NCI-H2171 (cell line): ENCODE measurements around the gene PDE7B.

Source experiments
- DNase-seq: peaks from one replicate; lab custom pipeline; 2025; lab: John Stamatoyannopoulos, UW

The PDE7B gene

GRCh38 chr6:136153707-136154375 is 302.3 kb downstream of the PDE7B start:
- no peak for DNase-seq

DNA sequence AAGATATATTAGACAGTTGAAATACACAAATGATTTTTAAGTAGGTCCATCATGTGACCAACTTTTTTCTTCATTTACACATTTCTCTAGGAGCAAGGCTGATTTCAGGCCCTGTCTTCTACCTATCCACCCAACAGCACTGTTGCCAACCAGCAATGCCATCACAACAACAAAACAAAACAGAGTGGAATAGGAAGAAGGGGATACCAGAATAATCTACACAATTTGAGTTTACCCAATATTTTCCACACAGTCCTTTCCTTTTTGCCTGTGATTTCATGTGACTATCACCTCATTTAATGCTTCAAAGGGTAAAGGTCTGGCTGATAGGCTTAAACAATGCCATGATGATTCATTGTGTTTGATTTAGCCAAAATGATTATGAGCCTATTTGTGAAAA is 303.7 kb downstream of the PDE7B start:
- DNase-seq, result no peak

GRCh38 chr6:136157743-136158142 is 306.2 kb downstream of the PDE7B start:
- DNase-seq, result no peak

DNA sequence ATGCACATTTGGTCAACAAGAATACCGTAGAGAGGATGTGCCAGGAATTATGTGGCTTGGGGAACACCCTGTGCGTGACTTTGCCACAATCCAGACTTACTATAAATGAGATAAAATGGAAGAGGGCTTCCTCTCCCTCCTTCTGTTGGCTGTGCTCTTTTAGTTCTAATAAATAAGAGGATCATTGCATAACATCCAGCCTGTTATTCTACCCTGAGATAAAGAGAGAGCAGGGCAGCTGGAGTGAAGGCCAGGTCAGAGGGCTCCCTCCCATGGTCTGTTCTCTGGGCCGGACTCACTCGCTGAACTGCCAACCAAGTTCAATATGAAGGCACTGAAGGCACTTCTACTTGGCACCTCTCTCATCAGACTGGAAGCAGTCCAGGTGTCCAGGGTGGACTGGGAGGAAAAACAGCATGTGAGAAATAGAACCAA is 306.9 kb downstream of the PDE7B start:
- DNase-seq, result no peak

- DNase-seq, result no peak
Observed at GRCh38 chr6:136158971-136159370, 307.5 kb downstream of the PDE7B start.

- DNase-seq, result no peak
Observed at GRCh38 chr6:136160250-136160649, 308.7 kb downstream of the PDE7B start.

GRCh38 chr6:136161950-136162349 is 310.4 kb downstream of the PDE7B start:
- DNase-seq, result no peak

GRCh38 chr6:136163260-136163659 is 311.8 kb downstream of the PDE7B start:
- DNase-seq, result no peak

DNA sequence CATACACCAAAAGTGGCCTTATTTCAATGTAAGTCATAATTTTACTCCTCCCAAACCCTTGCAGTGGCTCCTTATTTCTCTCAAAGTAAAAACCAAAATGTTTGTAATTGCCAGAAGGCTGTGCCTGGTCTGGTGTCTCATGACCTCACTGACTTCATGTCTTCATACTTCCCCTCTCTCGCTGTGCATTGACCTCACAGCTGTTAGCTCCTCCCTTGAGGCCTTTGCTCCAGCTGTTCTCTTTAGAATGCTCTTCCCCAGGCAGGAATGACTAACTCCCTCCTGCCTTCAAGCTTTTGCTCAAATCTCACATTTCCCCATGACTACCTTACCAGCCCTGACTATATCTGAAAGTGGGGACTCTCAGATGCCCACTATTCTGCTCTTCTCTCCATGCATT is 315.3 kb downstream of the PDE7B start:
- no peak for DNase-seq

DNA sequence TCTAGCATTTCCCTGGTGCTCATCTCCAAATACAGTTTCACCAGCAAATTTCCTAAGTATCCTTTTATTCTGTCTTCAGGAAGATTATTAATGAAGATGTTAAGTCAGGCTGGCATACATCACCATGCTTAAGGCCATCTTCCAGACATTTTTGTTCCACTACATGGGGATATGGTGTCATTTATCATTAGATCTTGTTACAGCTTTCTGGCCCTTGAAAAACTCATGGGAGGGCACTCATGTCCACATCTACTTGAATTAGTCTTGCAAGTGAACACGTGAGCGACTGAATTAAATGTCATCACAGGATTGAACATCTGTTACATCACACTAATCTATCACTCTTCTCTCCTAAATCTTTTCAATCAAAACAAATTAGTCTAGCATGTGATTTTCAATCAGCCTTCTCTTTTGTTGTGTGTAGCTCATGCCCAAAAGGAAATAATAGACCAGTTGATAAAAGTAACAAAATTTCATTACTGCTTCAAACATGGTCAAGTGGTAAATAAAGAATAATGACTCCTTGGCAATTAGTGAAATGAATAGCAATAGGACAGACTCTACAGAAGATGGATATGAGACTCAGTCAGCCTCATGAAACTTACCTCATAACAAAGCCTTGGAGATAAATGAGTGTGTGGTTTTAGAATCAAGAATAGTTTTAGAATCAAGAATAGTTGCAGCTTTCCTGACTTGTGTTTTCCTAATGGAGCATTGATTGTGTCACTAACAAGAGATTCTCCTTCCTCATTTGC is 318.1 kb downstream of the PDE7B start:
- no peak for DNase-seq

DNA sequence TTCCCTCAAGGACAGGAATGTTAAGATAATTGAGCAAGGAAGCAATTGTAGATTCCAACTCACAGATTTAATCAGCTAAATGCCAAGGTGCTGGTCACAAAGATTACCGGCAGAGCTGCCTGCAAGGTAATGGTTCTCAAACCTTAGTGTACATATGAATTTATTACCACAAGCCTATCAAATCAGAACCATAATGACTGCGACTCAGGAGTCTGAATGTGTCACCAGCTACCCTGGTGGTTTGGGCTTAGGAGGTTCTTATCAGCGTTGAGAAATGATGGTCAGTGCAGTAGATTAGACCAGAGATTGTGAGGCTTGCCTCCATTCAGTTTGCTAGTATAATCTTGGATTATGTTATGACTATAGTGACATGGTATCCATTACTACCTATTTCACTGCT is 319.7 kb downstream of the PDE7B start:
- DNase-seq, result no peak

DNA sequence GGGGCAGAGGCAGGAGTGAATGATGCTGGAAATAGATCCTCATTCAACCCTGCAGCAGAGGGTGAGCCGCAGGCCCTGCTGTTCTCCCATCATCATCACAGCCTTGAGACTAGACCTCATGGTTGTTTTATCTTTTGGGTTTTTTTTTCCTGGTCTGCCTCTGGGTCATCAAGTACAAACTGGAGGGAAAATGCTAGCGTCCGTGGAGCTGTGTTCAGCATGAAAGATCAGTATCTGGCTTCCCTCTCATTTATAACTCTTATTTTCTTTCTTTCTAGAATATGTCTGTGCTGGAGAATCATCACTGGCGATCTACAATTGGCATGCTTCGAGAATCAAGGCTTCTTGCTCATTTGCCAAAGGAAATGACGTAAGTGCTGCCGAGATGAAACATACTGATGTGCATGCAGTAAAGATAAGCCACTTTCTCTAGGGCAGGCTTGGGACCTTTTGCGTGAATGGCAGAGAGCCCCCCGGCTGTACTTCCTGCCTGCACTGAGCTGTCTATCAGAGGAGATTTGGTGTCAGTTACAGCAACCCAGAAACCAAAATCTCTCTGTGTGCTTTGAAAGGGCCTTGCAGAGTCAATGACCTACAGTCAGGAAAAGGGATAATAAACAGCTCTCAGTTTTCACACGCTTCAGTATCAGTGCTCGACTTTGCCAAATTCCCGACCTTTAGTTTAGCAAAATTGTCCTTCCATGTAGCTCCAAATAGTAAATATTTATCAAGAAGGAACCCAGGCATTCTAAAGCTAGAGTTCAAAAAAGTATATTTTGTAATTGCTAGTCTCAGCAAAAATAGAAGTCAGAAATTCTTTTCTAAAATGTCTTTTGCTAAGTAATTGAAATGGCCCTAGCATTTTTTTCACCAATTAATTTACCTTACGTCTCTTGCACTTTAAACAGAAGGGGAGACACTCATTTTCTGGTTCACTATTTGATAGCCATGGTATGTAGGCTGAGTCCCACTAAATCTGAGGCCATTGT is 322.3 kb downstream of the PDE7B start:
- no peak for DNase-seq

- DNase-seq, result no peak
Observed at GRCh38 chr6:136174510-136174909, 323.0 kb downstream of the PDE7B start.

- DNase-seq, result no peak
Observed at GRCh38 chr6:136175873-136176272, 324.4 kb downstream of the PDE7B start.

DNA sequence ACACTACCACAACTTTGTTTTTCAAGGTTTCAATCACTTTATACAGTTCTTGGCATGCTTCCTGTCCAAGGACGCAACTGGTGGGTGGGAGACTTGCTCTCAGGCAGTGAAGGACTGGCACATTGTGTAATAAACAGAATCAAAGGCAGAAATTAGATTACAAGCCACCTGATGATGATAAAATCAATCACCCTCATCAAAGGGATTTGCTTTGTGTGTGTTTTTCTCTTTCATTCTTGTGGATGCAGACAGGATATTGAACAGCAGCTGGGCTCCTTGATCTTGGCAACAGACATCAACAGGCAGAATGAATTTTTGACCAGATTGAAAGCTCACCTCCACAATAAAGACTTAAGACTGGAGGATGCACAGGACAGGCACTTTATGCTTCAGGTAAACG is 327.2 kb downstream of the PDE7B start:
- no peak for DNase-seq

- no peak for DNase-seq
Observed at GRCh38 chr6:136180704-136181511, 329.4 kb downstream of the PDE7B start.

DNA sequence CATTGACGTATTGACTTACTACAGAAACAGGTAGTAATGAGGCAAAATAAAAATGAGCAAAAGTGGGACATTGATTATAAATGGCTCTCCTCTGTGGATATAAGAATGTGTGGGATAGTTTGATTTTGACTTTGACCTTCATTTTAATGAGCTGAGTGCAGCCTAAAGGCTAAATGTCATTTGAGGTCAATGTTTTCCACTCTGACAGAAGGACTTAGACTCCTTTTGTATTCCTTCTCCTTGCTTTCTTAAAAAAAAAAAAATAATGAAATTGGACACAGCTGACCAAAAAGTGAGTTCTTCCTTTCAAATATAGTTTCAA is 330.0 kb downstream of the PDE7B start:
- no peak for DNase-seq

DNA sequence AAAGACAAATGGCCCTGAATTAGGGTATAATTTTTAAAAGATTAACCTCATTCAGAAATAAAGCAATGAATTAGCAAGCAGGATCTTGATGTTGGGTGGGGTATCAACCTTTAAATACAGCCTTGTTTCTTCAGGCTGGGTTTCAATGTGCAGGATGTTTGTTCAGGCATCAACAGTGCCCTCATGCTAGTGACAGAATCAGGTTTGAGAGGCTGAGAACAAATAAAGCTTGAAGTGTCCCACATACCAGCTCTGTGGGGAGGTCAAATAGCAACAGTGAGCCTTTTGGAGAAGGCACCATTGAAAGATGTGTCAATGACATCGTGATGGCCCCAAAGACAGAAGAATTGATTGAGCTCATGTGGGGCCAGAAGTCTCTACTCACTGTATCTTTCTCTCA is 330.4 kb downstream of the PDE7B start:
- no peak for DNase-seq

DNA sequence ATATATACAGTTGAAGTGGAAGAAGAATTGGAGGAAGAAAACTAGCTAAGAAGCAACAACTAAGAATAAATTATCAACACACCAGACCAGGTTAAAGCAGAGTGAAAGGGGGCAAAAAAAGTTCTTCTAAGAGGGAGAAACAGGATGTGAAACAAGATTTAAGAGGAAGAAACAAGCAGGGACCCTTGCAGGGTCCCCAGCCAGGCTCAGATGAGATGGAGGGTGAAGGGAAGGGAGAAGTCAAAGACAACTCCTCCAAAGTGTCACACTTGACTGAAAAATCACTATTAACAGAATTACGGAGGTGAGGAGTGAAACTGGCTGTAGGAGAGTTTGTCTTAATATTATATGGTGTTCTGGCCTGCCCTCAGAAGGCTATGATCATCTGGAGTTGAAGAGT is 333.2 kb downstream of the PDE7B start:
- no peak for DNase-seq

DNA sequence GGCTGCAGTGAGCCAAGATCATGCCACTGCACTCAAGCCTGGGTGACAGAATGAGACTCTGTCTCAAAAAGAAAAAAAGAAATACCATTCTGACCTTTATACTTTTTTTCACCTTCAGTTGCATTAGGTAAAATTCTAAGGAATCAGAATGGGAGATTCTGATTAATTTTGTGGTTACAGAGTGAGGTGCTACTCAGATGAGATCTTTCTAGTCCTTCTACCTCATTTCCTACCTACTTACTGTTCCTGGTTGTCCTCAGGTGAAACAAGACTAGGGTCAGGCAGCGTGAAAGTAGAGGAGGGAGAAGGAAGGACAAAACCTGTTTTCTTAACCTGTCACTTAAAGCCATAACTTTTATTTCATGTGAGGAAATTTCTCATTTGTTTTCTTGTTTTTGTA is 334.9 kb downstream of the PDE7B start:
- no peak for DNase-seq

DNA sequence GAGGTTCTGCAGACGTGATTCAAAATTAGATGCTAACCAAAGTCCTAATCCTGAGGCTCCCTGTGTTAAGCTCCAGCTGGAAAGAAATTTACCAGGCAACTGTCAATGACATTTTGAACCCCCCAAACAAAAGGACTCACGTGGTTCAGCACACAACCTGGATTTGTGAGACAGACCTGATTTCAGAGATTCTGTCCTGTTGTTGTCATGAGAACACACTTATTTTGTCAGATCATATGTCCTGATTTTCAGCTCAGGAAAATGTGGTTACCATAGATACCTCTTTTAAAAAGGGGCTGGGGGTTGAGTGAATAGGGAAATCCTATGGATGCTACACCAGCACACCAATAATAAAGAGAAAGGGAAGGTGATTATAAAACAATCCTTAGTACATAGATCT is 337.0 kb downstream of the PDE7B start:
- no peak for DNase-seq

DNA sequence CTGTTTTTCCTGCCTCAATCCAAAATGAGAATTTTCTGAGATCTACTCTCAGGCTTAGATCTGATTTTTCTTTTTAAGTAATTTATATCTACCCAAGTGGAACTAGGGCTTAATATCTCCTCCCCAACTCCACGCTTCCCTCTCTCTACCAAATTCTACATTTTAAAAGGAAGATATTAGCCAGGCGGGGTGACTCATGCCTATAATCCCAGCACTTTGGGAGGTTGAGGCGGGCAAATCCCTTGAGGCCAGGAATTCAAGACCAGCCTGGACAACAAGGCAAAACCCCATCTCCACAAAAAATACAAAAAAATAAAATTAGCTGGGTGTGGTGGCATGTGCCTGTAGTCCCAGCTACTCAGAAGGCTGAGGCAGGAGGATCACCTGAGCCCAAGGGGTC is 337.6 kb downstream of the PDE7B start:
- no peak for DNase-seq
